Natural killer cell (primary cell): ENCODE measurements around the gene ADORA2B. TPM values are rescaled to one million over a fixed set of nuclear protein-coding genes. Genes with fewer than 3 reads are reported as not detected.
A peak's percentile ranks its signal among the peaks of the same experiment; 100 is the strongest.

ENCODE experiments used
- ATAC-seq, 3 donors: fragments of 150-1000 bp in 2 of 3; fragments of 200-7000 bp in 1 of 3; cut with Tn5 transposase; 1 replicate in 1 of 3; 2 replicates in 2 of 3; pipeline ENCODE4 v1.10.0; 2021; ENCODE audit warnings: mild to moderate bottlenecking in 2 of 3, moderate library complexity in 2 of 3
- DNase-seq, 2 donors: peaks; one replicate each; pipeline versions ENCODE4 v3.0.0 to v3.0.0-alpha.2; 2013 to 2021; ENCODE audit warnings: mixed read lengths in 1 of 2
- H3K27ac ChIP-seq: one replicate; pipeline ENCODE4 v1.5.1; 2013; ENCODE audit warnings: mild to moderate bottlenecking, low read length
- H3K27me3 ChIP-seq: one replicate; pipeline ENCODE4 v1.6.1; 2013; ENCODE audit warnings: low read length; ENCODE audit not compliant: control insufficient read depth, insufficient read depth
- H3K36me3 ChIP-seq: one replicate; pipeline ENCODE4 v1.6.1; 2013; ENCODE audit warnings: low read length; ENCODE audit not compliant: control insufficient read depth, insufficient read depth
- H3K4me1 ChIP-seq: one replicate; pipeline ENCODE4 v1.6.1; 2013; ENCODE audit warnings: low read length; ENCODE audit not compliant: control insufficient read depth, insufficient read depth
- H3K4me3 ChIP-seq: one replicate; pipeline ENCODE4 v1.5.1; 2013; ENCODE audit warnings: low read length
- H3K9me3 ChIP-seq: one replicate; pipeline ENCODE4 v1.6.1; 2013; ENCODE audit warnings: low read length; ENCODE audit not compliant: control insufficient read depth, insufficient read depth
- H3K27ac Mint-ChIP-seq, 2 donors: one replicate each; pipeline ENCODE4 v1.8.0; 2022; ENCODE audit warnings: mild to moderate bottlenecking in 2 of 2, mixed read lengths in 2 of 2, moderate library complexity in 1 of 2
- H3K27me3 Mint-ChIP-seq, 2 donors: one replicate each; pipeline ENCODE4 v1.8.0; 2022; ENCODE audit warnings: low read depth in 2 of 2, mixed read lengths in 2 of 2
- H3K36me3 Mint-ChIP-seq: one replicate; pipeline ENCODE4 v1.8.0; 2022; ENCODE audit warnings: mixed read lengths
- H3K4me1 Mint-ChIP-seq, 2 donors: one replicate each; pipeline ENCODE4 v1.8.0; 2022; ENCODE audit warnings: mixed read lengths in 2 of 2
- H3K4me3 Mint-ChIP-seq: one replicate; pipeline ENCODE4 v1.8.0; 2022; ENCODE audit warnings: mild to moderate bottlenecking, moderate library complexity, mixed read lengths
- H3K9me3 Mint-ChIP-seq, 2 donors: one replicate each; pipeline ENCODE4 v1.8.0; 2022; ENCODE audit warnings: mixed read lengths in 2 of 2
- CTCF ChIP-seq: fragments of 200-600 bp; IDR thresholded peaks from one replicate; pipeline ENCODE4 v1.8.0; 2022; ENCODE audit warnings: antibody characterized with exemption
- WGBS: methylation state at CpG from one replicate; pipeline ENCODE4 v1.1.7; 2013; ENCODE audit warnings: missing lambda C conversion rate; ENCODE audit not compliant: insufficient coverage; 5-methylcytosine and 5-hydroxymethylcytosine counted together
- intact Hi-C: fragments of 100-400 bp; cut with micrococcal nuclease; formaldehyde crosslinking; loops from one replicate; pipeline ENCODE4 v1.14.2; 2022
- total RNA-seq, 4 donors: library from RNA; stranded (reverse); fragments of 120-200 nt in 1 of 4; gene quantifications; one replicate each; pipeline versions ENCODE4 v1.2.3 to v1.2.4, GENCODE V29; 2013 to 2022

Gene ADORA2B
- total RNA-seq, 3 donors from 2014 or later (not counting 1 experiment from before 2014, with no cell fraction given) = 0.14 to 0.88 (median 0.41) TPM

- WGBS = 92% methylated on average over 10 of the region's 14 CpGs
- no peaks in the 10 kb centered on the region for H3K9me3 Mint-ChIP-seq
- no peak overlapping the region for H3K27ac ChIP-seq
- no peak for ATAC-seq
- H3K27ac Mint-ChIP-seq = no peak overlapping the region
- no peak overlapping the region for H3K4me3 ChIP-seq
- H3K9me3 ChIP-seq = no peaks in the 10 kb centered on the region
- peaks cover 9% of the 10 kb centered on the region for H3K4me1 ChIP-seq
- no peak for DNase-seq
- intact Hi-C loops = no loop called here
- peaks cover 7 to 11% of the 10 kb centered on the region in 2 donors for H3K4me1 Mint-ChIP-seq
- no peaks in the 10 kb centered on the region for H3K27me3 ChIP-seq
- H3K27me3 Mint-ChIP-seq = peaks cover 0 to 11% of the 10 kb centered on the region in 2 donors
- H3K4me3 Mint-ChIP-seq = no peak overlapping the region
- TF ChIP-seq CTCF = no peak
- H3K36me3 Mint-ChIP-seq = no peaks in the 10 kb centered on the region
- no peaks in the 10 kb centered on the region for H3K36me3 ChIP-seq
Observed at GRCh38 chr17:15955793-15956541, 11.0 kb downstream of the ADORA2B start.

GRCh38 chr17:15957206-15957605 is 12.3 kb downstream of the ADORA2B start:
- Mint-ChIP-seq H3K27me3 (peaks cover 0 to 11% of the 10 kb centered on the region in 2 donors), H3K4me1 (peaks cover 7 to 11% of the 10 kb centered on the region in 2 donors), H3K4me3 (no peak overlapping the region), H3K27ac (no peak overlapping the region), H3K36me3 (no peaks in the 10 kb centered on the region), H3K9me3 (no peaks in the 10 kb centered on the region)
- Histone ChIP-seq H3K27ac (no peak overlapping the region), H3K36me3 (no peaks in the 10 kb centered on the region), H3K27me3 (no peaks in the 10 kb centered on the region), H3K9me3 (no peaks in the 10 kb centered on the region), H3K4me3 (no peak overlapping the region), H3K4me1 (peaks cover 9% of the 10 kb centered on the region)
- WGBS = 81% methylated on average over 6 of the region's 6 CpGs
- no peak for TF ChIP-seq CTCF
- ATAC-seq = no peak
- intact Hi-C loops = no loop called here
- DNase-seq = no peak

- intact Hi-C loops = no loop called here
- Histone ChIP-seq H3K4me1 (peaks cover 9% of the 10 kb centered on the region), H3K27me3 (no peaks in the 10 kb centered on the region), H3K27ac (no peak overlapping the region), H3K9me3 (no peaks in the 10 kb centered on the region), H3K36me3 (no peaks in the 10 kb centered on the region), H3K4me3 (no peak overlapping the region)
- no peak for TF ChIP-seq CTCF
- Mint-ChIP-seq H3K27me3 (peaks cover 0 to 11% of the 10 kb centered on the region in 2 donors), H3K9me3 (no peaks in the 10 kb centered on the region), H3K27ac (peak overlapping the region in 1 of 2 donors; percentile 63), H3K4me1 (peaks cover 7 to 11% of the 10 kb centered on the region in 2 donors), H3K36me3 (no peaks in the 10 kb centered on the region), H3K4me3 (no peak overlapping the region)
- ATAC-seq = no peak
- WGBS = 95% methylated on average over 18 of the region's 19 CpGs
- DNase-seq = no peak
Observed at GRCh38 chr17:15957608-15958307, 12.8 kb downstream of the ADORA2B start.
